CD8-positive, alpha-beta memory T cell (primary cell): Measurements from ENCODE around the gene PTGFR. TPM values are rescaled to one million over a fixed set of nuclear protein-coding genes. Genes with fewer than 3 reads are reported as not detected.

Experiments used
- CTCF ChIA-PET: fragments of 350-600 bp; sonication (Branson Sonifier 250); formaldehyde crosslinking; loops from one replicate; lab custom pipeline; 2021; ENCODE audit warnings: antibody characterized with exemption; lab: Charles Lee
- POLR2A ChIA-PET: fragments of 350-600 bp; sonication (Branson Sonifier 250); formaldehyde crosslinking; loops from one replicate; lab custom pipeline; 2021; ENCODE audit warnings: antibody characterized with exemption; lab: Charles Lee
- DNase-seq, 5 donors: peaks; one replicate each; pipeline versions ENCODE4 v3.0.0 to v3.0.0-alpha.2; 2020 to 2022; ENCODE audit warnings: mixed read lengths in 1 of 5
- H3K27ac ChIP-seq: one replicate; pipeline ENCODE4 v1.7.0; 2013; ENCODE audit warnings: low read depth, mild to moderate bottlenecking, low read length, moderate library complexity
- H3K27me3 ChIP-seq: 2 replicates; pipeline ENCODE4 v1.7.0; 2013; ENCODE audit warnings: low read length, mild to moderate bottlenecking; ENCODE audit not compliant: insufficient read depth, poor library complexity, severe bottlenecking
- H3K36me3 ChIP-seq: 2 replicates; pipeline ENCODE4 v1.7.0; 2013; ENCODE audit warnings: mild to moderate bottlenecking, low read length, moderate library complexity; ENCODE audit not compliant: insufficient read depth
- H3K4me1 ChIP-seq: 2 replicates; pipeline ENCODE4 v1.7.0; 2013; ENCODE audit warnings: mild to moderate bottlenecking, low read length, moderate library complexity; ENCODE audit not compliant: insufficient read depth
- H3K4me3 ChIP-seq: 2 replicates; pipeline ENCODE4 v1.7.0; 2013; ENCODE audit warnings: mild to moderate bottlenecking, low read length
- H3K9me3 ChIP-seq: 2 replicates; pipeline ENCODE4 v1.7.0; 2013; ENCODE audit warnings: mild to moderate bottlenecking, low read length
- H3K27ac Mint-ChIP-seq, 8 donors: one replicate each; pipeline ENCODE4 v1.8.0; 2020 to 2021; ENCODE audit warnings: mixed read lengths in 8 of 8, mild to moderate bottlenecking in 6 of 8, inconsistent platforms in 3 of 8, moderate library complexity in 3 of 8
- H3K27me3 Mint-ChIP-seq, 2 donors: one replicate each; pipeline ENCODE4 v1.8.0; 2020 to 2021; ENCODE audit warnings: mixed read lengths in 2 of 2, mild to moderate bottlenecking in 1 of 2, moderate library complexity in 1 of 2
- H3K36me3 Mint-ChIP-seq, 3 donors: one replicate each; pipeline ENCODE4 v1.8.0; 2020 to 2021; ENCODE audit warnings: mixed read lengths in 3 of 3, inconsistent platforms in 1 of 3, mild to moderate bottlenecking in 1 of 3
- H3K4me1 Mint-ChIP-seq, 3 donors: one replicate each; pipeline ENCODE4 v1.8.0; 2020 to 2021; ENCODE audit warnings: mixed read lengths in 3 of 3, inconsistent platforms in 1 of 3, mild to moderate bottlenecking in 1 of 3
- H3K4me3 Mint-ChIP-seq, 7 donors: one replicate each; pipeline ENCODE4 v1.8.0; 2020 to 2021; ENCODE audit warnings: mixed read lengths in 7 of 7, mild to moderate bottlenecking in 6 of 7, moderate library complexity in 4 of 7, inconsistent platforms in 2 of 7
- H3K9me3 Mint-ChIP-seq, 5 donors: one replicate each; pipeline ENCODE4 v1.8.0; 2020 to 2022; ENCODE audit warnings: mixed read lengths in 5 of 5, mild to moderate bottlenecking in 3 of 5, moderate library complexity in 2 of 5, inconsistent platforms in 1 of 5
- polyA plus RNA-seq: library from polyadenylated mRNA; unstranded; fragments of 300-500 nt; fragmentation: Illumina TruSeq; gene quantifications from one replicate; pipeline ENCODE4 v1.2.3, GENCODE V29; 2021
- total RNA-seq, 2 experiments: library from RNA; stranded (reverse); gene quantifications; one replicate each; pipeline ENCODE4 v1.2.3, GENCODE V29; 2021

Gene PTGFR
- total and polyA plus RNA-seq, 3 experiments from 2014 or later = not detected

DNA sequence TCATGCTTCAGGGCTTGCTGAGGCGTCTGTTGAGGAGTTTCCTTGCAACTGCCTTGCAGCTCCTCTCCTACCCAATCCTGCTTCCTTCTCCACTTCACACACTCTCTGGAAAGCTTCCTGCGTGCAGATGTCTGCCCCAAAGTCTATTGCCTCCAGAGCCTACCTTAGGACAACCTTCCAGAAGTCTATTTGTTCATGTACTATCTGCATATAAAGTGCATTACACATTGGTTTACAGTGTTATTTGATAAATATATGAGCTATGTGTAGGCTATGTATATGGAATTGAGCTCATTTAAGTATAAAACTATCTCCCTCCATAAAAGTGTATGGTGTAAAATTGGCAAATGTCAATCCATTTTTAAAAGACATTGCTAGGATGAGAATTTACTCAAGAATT, 9.8 kb downstream of the PTGFR start:
- ChIA-PET CTCF (no interaction called here), POLR2A (no interaction called here)
- H3K36me3 ChIP-seq = no peaks in the 10 kb centered on the region
- H3K4me3 ChIP-seq = no peak overlapping the region
- no peaks in the 10 kb centered on the region for H3K27me3 ChIP-seq
- H3K4me3 Mint-ChIP-seq = no peak overlapping the region
- peaks cover 0 to 5% of the 10 kb centered on the region in 2 donors for H3K27me3 Mint-ChIP-seq
- H3K4me1 Mint-ChIP-seq = no peaks in the 10 kb centered on the region
- H3K27ac Mint-ChIP-seq = no peak overlapping the region
- no peaks in the 10 kb centered on the region for H3K36me3 Mint-ChIP-seq
- no peaks in the 10 kb centered on the region for H3K9me3 ChIP-seq
- H3K4me1 ChIP-seq = no peaks in the 10 kb centered on the region
- no peaks in the 10 kb centered on the region for H3K9me3 Mint-ChIP-seq
- no peak overlapping the region for H3K27ac ChIP-seq
- no peak for DNase-seq

DNA sequence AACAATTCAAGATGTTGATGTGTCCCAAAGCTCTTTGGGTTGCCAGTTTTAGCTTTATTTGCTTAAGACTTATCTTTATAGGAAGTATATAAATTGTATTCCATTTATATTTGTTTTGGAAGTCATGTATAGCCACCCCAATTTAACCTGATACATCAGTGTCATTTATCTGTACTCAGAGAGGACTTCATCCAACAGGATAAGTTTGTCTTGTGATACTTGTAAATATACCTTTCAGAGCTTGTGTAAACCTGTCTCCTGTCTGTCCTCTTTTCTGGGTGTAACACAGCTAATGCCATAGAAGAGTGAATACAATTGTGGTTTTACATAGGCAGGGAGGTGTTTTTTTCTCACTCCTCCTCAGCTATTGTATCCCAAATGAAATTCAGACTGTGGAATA, 10.4 kb downstream of the PTGFR start:
- peaks cover 0 to 5% of the 10 kb centered on the region in 2 donors for H3K27me3 Mint-ChIP-seq
- no peak overlapping the region for H3K27ac Mint-ChIP-seq
- H3K4me3 Mint-ChIP-seq = no peak overlapping the region
- Histone ChIP-seq H3K9me3 (no peaks in the 10 kb centered on the region), H3K4me1 (no peaks in the 10 kb centered on the region), H3K4me3 (no peak overlapping the region), H3K36me3 (no peaks in the 10 kb centered on the region), H3K27ac (no peak overlapping the region), H3K27me3 (no peaks in the 10 kb centered on the region)
- ChIA-PET CTCF (no interaction called here), POLR2A (no interaction called here)
- no peak for DNase-seq
- no peaks in the 10 kb centered on the region for H3K4me1 Mint-ChIP-seq
- no peaks in the 10 kb centered on the region for H3K9me3 Mint-ChIP-seq
- no peaks in the 10 kb centered on the region for H3K36me3 Mint-ChIP-seq

DNA sequence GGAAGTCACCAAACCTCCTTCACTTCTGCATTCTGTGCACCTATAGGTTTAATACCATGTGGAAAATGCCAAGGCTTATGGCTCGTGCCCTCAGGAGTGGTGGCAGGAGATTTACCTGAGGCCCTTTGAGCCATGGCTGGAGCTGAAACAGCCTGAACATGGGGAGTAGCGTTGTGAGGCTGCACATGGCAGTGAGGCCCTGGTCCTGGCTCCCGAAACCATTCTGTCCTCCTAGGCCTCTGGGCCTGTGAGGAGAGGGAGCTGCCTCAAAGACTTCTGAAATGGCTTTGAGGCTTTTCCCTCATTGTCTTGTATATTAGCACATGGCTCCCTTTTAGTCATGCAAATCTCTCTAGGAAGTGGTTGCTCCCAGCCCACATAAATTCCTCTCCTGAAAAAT, 20.6 kb downstream of the PTGFR start:
- Mint-ChIP-seq H3K27me3 (peaks cover 1 to 6% of the 10 kb centered on the region in 2 donors), H3K4me1 (no peaks in the 10 kb centered on the region), H3K36me3 (no peaks in the 10 kb centered on the region), H3K27ac (no peak overlapping the region), H3K9me3 (peaks cover 9 to 21% (median 19%) of the 10 kb centered on the region in 5 donors), H3K4me3 (no peak overlapping the region)
- no peaks in the 10 kb centered on the region for H3K27me3 ChIP-seq
- no peak for DNase-seq
- CTCF ChIA-PET = no interaction called here
- POLR2A ChIA-PET = no interaction called here
- H3K4me1 ChIP-seq = no peaks in the 10 kb centered on the region
- no peak overlapping the region for H3K4me3 ChIP-seq
- no peak overlapping the region for H3K27ac ChIP-seq
- H3K36me3 ChIP-seq = no peaks in the 10 kb centered on the region
- no peaks in the 10 kb centered on the region for H3K9me3 ChIP-seq

DNA sequence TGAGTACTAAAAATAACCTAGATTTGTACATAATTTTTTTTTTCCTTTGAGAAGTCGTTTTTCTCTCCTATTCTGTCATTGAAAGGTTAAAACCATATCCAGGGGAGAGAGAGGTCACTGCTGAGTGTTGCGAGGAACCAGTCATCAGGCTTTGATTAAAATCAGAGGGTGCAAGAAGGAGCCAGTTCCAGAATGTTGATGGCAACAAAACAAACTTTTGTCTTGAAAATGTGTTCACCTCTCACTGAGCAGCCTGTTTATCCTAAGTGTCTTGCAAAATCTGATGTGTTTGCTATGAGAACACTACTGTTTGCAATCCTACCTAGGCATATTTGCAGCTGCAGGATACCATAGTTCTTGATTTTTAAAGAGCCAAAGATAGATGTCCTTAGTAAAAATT, 25.9 kb downstream of the PTGFR start:
- Histone ChIP-seq H3K27ac (no peak overlapping the region), H3K4me1 (no peaks in the 10 kb centered on the region), H3K9me3 (no peaks in the 10 kb centered on the region), H3K4me3 (no peak overlapping the region), H3K36me3 (no peaks in the 10 kb centered on the region), H3K27me3 (no peaks in the 10 kb centered on the region)
- ChIA-PET POLR2A (no interaction called here), CTCF (no interaction called here)
- Mint-ChIP-seq H3K27ac (no peak overlapping the region), H3K9me3 (peaks cover under 1 to 12% (median 7%) of the 10 kb centered on the region in 5 donors), H3K36me3 (no peaks in the 10 kb centered on the region), H3K4me3 (no peak overlapping the region), H3K4me1 (no peaks in the 10 kb centered on the region), H3K27me3 (peaks cover 0 to 6% of the 10 kb centered on the region in 2 donors)
- DNase-seq = no peak

DNA sequence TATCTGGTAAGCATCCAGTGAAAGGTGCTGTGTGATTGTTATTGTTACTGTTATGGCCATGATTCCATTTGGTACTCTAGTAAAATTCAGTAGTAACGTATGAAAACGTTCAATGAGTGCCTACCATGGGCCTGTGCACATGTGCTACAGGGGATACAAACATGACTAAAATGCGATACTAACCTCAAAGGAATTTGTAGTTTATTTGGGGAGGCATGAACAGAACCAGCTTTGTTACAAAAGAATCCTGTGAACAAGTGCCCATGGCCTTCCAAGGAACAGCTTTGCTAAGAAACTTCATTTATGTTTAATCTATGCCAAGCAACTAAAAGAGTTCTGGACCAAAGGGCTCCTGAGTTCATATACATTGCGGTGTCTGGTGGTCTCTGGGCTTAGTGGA, 28.7 kb downstream of the PTGFR start:
- H3K4me3 Mint-ChIP-seq = no peak overlapping the region
- Histone ChIP-seq H3K4me3 (no peak overlapping the region), H3K27me3 (no peaks in the 10 kb centered on the region), H3K27ac (no peak overlapping the region), H3K4me1 (no peaks in the 10 kb centered on the region), H3K9me3 (no peaks in the 10 kb centered on the region), H3K36me3 (no peaks in the 10 kb centered on the region)
- H3K27ac Mint-ChIP-seq = no peak overlapping the region
- H3K27me3 Mint-ChIP-seq = peaks cover 0 to 8% of the 10 kb centered on the region in 2 donors
- ChIA-PET CTCF (no interaction called here), POLR2A (no interaction called here)
- DNase-seq = no peak
- H3K4me1 Mint-ChIP-seq = no peaks in the 10 kb centered on the region
- H3K36me3 Mint-ChIP-seq = no peaks in the 10 kb centered on the region
- peaks cover 0 to 2% (median 0%) of the 10 kb centered on the region in 5 donors for H3K9me3 Mint-ChIP-seq

DNA sequence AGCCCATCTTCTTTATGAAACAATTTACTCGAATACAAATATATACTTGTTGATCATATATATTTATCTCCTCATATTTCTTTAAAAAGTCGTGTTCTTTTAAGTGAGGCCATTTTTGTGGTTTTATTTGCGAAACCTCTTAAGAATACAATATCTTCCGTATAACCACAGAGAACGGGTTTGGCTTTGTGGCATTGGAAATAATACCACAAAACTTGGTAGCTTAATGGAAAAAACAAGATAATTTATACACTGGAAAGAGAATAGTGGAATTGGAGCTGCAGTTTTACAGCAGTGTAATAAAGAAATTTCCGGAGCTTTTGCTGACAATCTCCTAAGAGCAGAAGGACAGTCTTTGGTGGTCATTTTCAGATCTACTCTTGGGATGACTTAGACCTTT, 29.4 kb downstream of the PTGFR start:
- H3K9me3 Mint-ChIP-seq = peaks cover 0 to 2% (median 0%) of the 10 kb centered on the region in 5 donors
- Histone ChIP-seq H3K4me3 (no peak overlapping the region), H3K36me3 (no peaks in the 10 kb centered on the region), H3K27ac (no peak overlapping the region), H3K9me3 (no peaks in the 10 kb centered on the region), H3K27me3 (no peaks in the 10 kb centered on the region), H3K4me1 (no peaks in the 10 kb centered on the region)
- H3K4me1 Mint-ChIP-seq = no peaks in the 10 kb centered on the region
- H3K36me3 Mint-ChIP-seq = no peaks in the 10 kb centered on the region
- DNase-seq = no peak
- no peak overlapping the region for H3K4me3 Mint-ChIP-seq
- no peak overlapping the region for H3K27ac Mint-ChIP-seq
- H3K27me3 Mint-ChIP-seq = peaks cover 0 to 7% of the 10 kb centered on the region in 2 donors
- CTCF ChIA-PET = no interaction called here
- POLR2A ChIA-PET = no interaction called here

- Mint-ChIP-seq H3K36me3 (no peaks in the 10 kb centered on the region), H3K9me3 (peaks cover 0 to 2% (median 0%) of the 10 kb centered on the region in 5 donors), H3K4me1 (no peaks in the 10 kb centered on the region), H3K27me3 (peaks cover 0 to 7% of the 10 kb centered on the region in 2 donors), H3K4me3 (no peak overlapping the region), H3K27ac (no peak overlapping the region)
- H3K27me3 ChIP-seq = no peaks in the 10 kb centered on the region
- H3K36me3 ChIP-seq = no peaks in the 10 kb centered on the region
- no peaks in the 10 kb centered on the region for H3K4me1 ChIP-seq
- H3K27ac ChIP-seq = no peak overlapping the region
- POLR2A ChIA-PET = no interaction called here
- no peak overlapping the region for H3K4me3 ChIP-seq
- CTCF ChIA-PET = no interaction called here
- no peak for DNase-seq
- H3K9me3 ChIP-seq = no peaks in the 10 kb centered on the region
Measured at GRCh38 chr1:78520843-78521242, 30.1 kb downstream of the PTGFR start.

GRCh38 chr1:78522136-78522535, 31.4 kb downstream of the PTGFR start:
- Histone ChIP-seq H3K27me3 (no peaks in the 10 kb centered on the region), H3K36me3 (no peaks in the 10 kb centered on the region), H3K27ac (no peak overlapping the region), H3K9me3 (no peaks in the 10 kb centered on the region), H3K4me1 (no peaks in the 10 kb centered on the region), H3K4me3 (no peak overlapping the region)
- peaks cover 0 to 7% of the 10 kb centered on the region in 2 donors for H3K27me3 Mint-ChIP-seq
- no peak for DNase-seq
- H3K27ac Mint-ChIP-seq = no peak overlapping the region
- POLR2A ChIA-PET = no interaction called here
- H3K36me3 Mint-ChIP-seq = no peaks in the 10 kb centered on the region
- CTCF ChIA-PET = no interaction called here
- H3K4me3 Mint-ChIP-seq = no peak overlapping the region
- no peaks in the 10 kb centered on the region for H3K4me1 Mint-ChIP-seq
- H3K9me3 Mint-ChIP-seq = peaks cover 0 to 2% (median 0%) of the 10 kb centered on the region in 5 donors

GRCh38 chr1:78526496-78526895, 35.7 kb downstream of the PTGFR start:
- Mint-ChIP-seq H3K4me3 (no peak overlapping the region), H3K27ac (no peak overlapping the region), H3K9me3 (peaks cover 0 to 2% (median 0%) of the 10 kb centered on the region in 5 donors), H3K4me1 (no peaks in the 10 kb centered on the region), H3K27me3 (peaks cover 0 to 7% of the 10 kb centered on the region in 2 donors), H3K36me3 (no peaks in the 10 kb centered on the region)
- CTCF ChIA-PET = no interaction called here
- Histone ChIP-seq H3K9me3 (no peaks in the 10 kb centered on the region), H3K36me3 (no peaks in the 10 kb centered on the region), H3K4me3 (no peak overlapping the region), H3K27ac (no peak overlapping the region), H3K4me1 (no peaks in the 10 kb centered on the region), H3K27me3 (no peaks in the 10 kb centered on the region)
- POLR2A ChIA-PET = no interaction called here
- DNase-seq = no peak
